Panc1 (cell line): ENCODE measurements around the gene PRR30. TPM values are rescaled to one million over a fixed set of nuclear protein-coding genes. Genes with fewer than 3 reads are reported as not detected.

Source experiments
- ATAC-seq: fragments of 200-7000 bp; cut with Tn5 transposase; 2 replicates; pipeline ENCODE4 v1.9.1; 2020; ENCODE audit warnings: mild to moderate bottlenecking, moderate library complexity
- BruUV-seq: library from RNA; stranded (reverse); fragments of 400-500 nt; replicated peaks from 2 replicates; lab custom pipeline; 2021; lab: Mats Ljungman, UMichigan
- CTCF ChIA-PET: fragments of 300-600 bp; sonication (Branson Sonifier 250); formaldehyde crosslinking; loops from one replicate; lab custom pipeline; 2022; ENCODE audit warnings: antibody characterized with exemption; lab: Charles Lee
- POLR2A ChIA-PET: fragments of 300-600 bp; sonication (Branson Sonifier 250); formaldehyde crosslinking; loops from one replicate; lab custom pipeline; 2022; ENCODE audit warnings: antibody characterized with exemption; lab: Charles Lee
- DNase-seq: peaks from one replicate; pipeline ENCODE4 v3.0.0-alpha.2; 2010; ENCODE audit warnings: low read depth, low spot score
- H3K27ac ChIP-seq: 2 replicates; pipeline ENCODE4 v1.5.1; 2011; ENCODE audit warnings: mild to moderate bottlenecking, low read length, inconsistent platforms
- H3K27me3 ChIP-seq: fragments of 200-500 bp; sonication (Bioruptor generic); 2 replicates; pipeline ENCODE4 v1.6.0; 2014; ENCODE audit warnings: low read length, inconsistent platforms; ENCODE audit not compliant: control insufficient read depth, insufficient read depth
- H3K36me3 ChIP-seq: fragments of 200-500 bp; sonication (Bioruptor generic); 2 replicates; pipeline ENCODE4 v1.5.1; 2014; ENCODE audit warnings: inconsistent platforms, mild to moderate bottlenecking, low read length, moderate library complexity; ENCODE audit not compliant: control insufficient read depth, insufficient read depth
- H3K4me1 ChIP-seq: 2 replicates; pipeline ENCODE4 v1.5.1; 2011; ENCODE audit warnings: inconsistent platforms, mild to moderate bottlenecking, low read length, moderate library complexity; ENCODE audit not compliant: control insufficient read depth, insufficient read depth
- H3K4me3 ChIP-seq, 2 experiments: 2 replicates each; pipeline ENCODE4 v1.5.1; 2011 to 2012; ENCODE audit warnings: low read depth in 2 of 2, low read length in 2 of 2, mild to moderate bottlenecking in 2 of 2, inconsistent platforms in 1 of 2, moderate library complexity in 1 of 2
- H3K9me3 ChIP-seq: fragments of 200-500 bp; sonication (Bioruptor generic); 2 replicates; pipeline ENCODE4 v1.5.1; 2014; ENCODE audit warnings: low read depth, mild to moderate bottlenecking, inconsistent platforms, low read length, moderate library complexity; ENCODE audit not compliant: control insufficient read depth, insufficient read depth
- POLR2AphosphoS5 ChIP-seq: IDR thresholded peaks from 2 replicates; pipeline ENCODE4 v1.6.1; 2012; ENCODE audit warnings: mild to moderate bottlenecking, low read depth, low read length, moderate library complexity
- SIN3A ChIP-seq: IDR thresholded peaks from 2 replicates; pipeline ENCODE4 v1.6.1; 2012; ENCODE audit warnings: low read depth, mild to moderate bottlenecking, low read length, moderate library complexity, borderline replicate concordance; ENCODE audit not compliant: insufficient read depth
- TCF7L2 ChIP-seq: IDR thresholded peaks from 2 replicates; pipeline ENCODE4 v1.6.1; 2011; ENCODE audit warnings: mild to moderate bottlenecking, low read depth, low read length, inconsistent platforms
- in situ Hi-C: cut with HindIII; loops from 2 replicates; pipeline ENCODE4 v1.10.0; 2016; ENCODE audit warnings: low sequenced_read_pairs, low pct_unique_long_range_greater_than_20kb
- intact Hi-C: fragments of 100-400 bp; cut with micrococcal nuclease; formaldehyde crosslinking; loops from one replicate; pipeline ENCODE4 v1.10.0; 2022; ENCODE audit not compliant: unreplicated experiment
- total RNA-seq: library from RNA; stranded (reverse); gene quantifications from one replicate; pipeline ENCODE4 v1.2.1, GENCODE V29; 2021; ENCODE audit not compliant: unreplicated experiment
- TF ChIP-seq, protein P1 (sequence below), 2 experiments: IDR thresholded peaks; 2 replicates each; pipeline ENCODE4 v1.6.1; 2011 to 2012; ENCODE audit warnings: low read depth in 2 of 2, control low read depth in 1 of 2, low read length in 1 of 2, mild to moderate bottlenecking in 1 of 2, moderate library complexity in 1 of 2; ENCODE audit not compliant: insufficient read depth in 1 of 2
- TF ChIP-seq, protein P2 (sequence below): fragments of 450-650 bp; IDR thresholded peaks from 2 replicates; pipeline ENCODE4 v1.5.1; 2017; ENCODE audit warnings: mild to moderate bottlenecking

The PRR30 gene
- total RNA-seq, 1 experiment from 2014 or later = not detected

DNA sequence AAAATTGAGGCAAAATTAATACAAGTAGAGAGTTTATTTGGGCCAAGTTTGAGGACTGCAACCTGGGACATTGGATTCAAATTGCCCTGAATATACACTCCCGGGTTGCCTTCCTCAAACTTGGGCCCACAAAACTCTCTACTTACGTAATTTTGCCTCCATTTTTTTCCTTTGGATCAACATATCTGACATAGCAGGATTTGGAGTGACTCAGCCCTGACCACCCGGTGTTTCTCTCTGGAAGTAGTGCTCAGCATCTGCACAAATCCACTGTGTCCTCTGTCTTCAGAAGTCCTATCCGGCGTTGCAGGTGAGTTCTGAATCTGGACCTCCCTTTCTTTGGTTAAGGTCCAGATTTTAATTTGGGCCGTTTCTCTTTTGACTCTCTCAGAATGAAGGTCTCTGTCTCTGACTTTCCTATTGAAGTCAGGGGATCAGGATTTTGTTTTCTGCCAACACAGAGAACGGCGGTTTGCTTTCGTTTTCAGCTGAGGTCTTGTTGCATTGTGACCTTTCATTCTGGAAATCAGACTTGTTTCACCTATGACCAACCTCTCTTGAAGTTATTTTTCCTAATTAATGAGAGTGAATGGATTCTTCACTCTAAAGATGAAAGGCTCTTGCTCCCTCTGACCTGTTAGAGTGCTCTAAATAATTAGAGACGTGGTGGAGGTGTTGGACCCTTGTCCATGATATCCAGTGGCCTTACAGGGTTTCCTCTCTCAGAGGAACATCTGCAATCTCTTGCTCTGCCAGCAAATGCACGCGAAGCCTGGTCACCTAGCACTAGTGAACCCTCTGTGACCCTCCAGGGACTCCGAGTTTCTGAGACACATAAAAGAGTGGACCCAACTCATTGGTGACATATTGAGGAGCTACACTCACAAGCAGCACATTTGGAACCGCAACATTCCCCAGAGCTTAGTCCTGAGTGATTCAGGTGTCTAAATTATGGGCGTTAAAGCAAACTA lies 23.2 kb upstream of the PRR30 start:
- CTCF ChIA-PET = interaction anchor here (0.7 kb wide), 1 partner anchor 63 kb away, joined by 3 read pairs; no protein-coding TSS in a partner anchor

DNA sequence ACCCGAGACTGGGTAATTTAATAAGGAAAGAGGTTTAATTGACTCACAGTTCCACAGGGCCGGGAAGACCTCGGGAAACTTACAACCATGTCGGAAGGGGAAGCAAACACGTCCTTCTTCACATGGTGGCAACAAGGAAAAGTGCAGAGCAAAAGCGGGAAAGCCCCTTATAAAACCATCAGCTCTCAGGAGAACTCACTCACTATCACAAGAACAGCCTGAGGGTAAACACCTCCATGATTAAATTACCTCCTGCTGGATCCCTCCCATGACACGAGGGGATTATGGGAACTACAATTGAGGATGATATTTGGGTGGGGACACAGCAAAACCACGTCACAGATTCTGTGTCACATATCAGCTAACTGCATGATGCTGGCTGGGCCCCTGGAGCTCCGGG lies 21.0 kb upstream of the PRR30 start:
- no peak overlapping the region for H3K4me3 ChIP-seq
- POLR2A ChIA-PET = no interaction called here
- intact Hi-C loops = no loop called here
- no peaks in the 10 kb centered on the region for H3K4me1 ChIP-seq
- H3K27me3 ChIP-seq = no peaks in the 10 kb centered on the region
- DNase-seq (no peak), ATAC-seq (no peak)
- H3K36me3 ChIP-seq = no peaks in the 10 kb centered on the region
- CTCF ChIA-PET = interaction anchor here (1.1 kb wide), 1 partner anchor 31 kb away, joined by 4 read pairs; no protein-coding TSS in a partner anchor
- TF ChIP-seq TCF7L2 (no peak), SIN3A (no peak), POLR2AphosphoS5 (no peak)
- TF ChIP-seq, protein P1, sequence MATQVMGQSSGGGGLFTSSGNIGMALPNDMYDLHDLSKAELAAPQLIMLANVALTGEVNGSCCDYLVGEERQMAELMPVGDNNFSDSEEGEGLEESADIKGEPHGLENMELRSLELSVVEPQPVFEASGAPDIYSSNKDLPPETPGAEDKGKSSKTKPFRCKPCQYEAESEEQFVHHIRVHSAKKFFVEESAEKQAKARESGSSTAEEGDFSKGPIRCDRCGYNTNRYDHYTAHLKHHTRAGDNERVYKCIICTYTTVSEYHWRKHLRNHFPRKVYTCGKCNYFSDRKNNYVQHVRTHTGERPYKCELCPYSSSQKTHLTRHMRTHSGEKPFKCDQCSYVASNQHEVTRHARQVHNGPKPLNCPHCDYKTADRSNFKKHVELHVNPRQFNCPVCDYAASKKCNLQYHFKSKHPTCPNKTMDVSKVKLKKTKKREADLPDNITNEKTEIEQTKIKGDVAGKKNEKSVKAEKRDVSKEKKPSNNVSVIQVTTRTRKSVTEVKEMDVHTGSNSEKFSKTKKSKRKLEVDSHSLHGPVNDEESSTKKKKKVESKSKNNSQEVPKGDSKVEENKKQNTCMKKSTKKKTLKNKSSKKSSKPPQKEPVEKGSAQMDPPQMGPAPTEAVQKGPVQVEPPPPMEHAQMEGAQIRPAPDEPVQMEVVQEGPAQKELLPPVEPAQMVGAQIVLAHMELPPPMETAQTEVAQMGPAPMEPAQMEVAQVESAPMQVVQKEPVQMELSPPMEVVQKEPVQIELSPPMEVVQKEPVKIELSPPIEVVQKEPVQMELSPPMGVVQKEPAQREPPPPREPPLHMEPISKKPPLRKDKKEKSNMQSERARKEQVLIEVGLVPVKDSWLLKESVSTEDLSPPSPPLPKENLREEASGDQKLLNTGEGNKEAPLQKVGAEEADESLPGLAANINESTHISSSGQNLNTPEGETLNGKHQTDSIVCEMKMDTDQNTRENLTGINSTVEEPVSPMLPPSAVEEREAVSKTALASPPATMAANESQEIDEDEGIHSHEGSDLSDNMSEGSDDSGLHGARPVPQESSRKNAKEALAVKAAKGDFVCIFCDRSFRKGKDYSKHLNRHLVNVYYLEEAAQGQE (IDR thresholded peaks at IDR 0.05; ENCODE audit: insufficient read depth in 1 of 2, low read depth in 2 of 2, low read length in 1 of 2) = no peak
- TF ChIP-seq, protein P2, sequence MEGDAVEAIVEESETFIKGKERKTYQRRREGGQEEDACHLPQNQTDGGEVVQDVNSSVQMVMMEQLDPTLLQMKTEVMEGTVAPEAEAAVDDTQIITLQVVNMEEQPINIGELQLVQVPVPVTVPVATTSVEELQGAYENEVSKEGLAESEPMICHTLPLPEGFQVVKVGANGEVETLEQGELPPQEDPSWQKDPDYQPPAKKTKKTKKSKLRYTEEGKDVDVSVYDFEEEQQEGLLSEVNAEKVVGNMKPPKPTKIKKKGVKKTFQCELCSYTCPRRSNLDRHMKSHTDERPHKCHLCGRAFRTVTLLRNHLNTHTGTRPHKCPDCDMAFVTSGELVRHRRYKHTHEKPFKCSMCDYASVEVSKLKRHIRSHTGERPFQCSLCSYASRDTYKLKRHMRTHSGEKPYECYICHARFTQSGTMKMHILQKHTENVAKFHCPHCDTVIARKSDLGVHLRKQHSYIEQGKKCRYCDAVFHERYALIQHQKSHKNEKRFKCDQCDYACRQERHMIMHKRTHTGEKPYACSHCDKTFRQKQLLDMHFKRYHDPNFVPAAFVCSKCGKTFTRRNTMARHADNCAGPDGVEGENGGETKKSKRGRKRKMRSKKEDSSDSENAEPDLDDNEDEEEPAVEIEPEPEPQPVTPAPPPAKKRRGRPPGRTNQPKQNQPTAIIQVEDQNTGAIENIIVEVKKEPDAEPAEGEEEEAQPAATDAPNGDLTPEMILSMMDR = no peak
- no peaks in the 10 kb centered on the region for H3K9me3 ChIP-seq
- H3K27ac ChIP-seq = no peak overlapping the region
- in situ Hi-C loops = no loop called here
- BruUV-seq = no TSS peak

More for the DNA sequence above, 23.2 kb upstream of the PRR30 start:
- TF ChIP-seq, protein P2 = no peak
- TF ChIP-seq SIN3A (no peak), POLR2AphosphoS5 (no peak), TCF7L2 (no peak)
- TF ChIP-seq, protein P1 (IDR thresholded peaks at IDR 0.05; ENCODE audit: insufficient read depth in 1 of 2, low read depth in 2 of 2, low read length in 1 of 2) = no peak
- no TSS peak for BruUV-seq
- POLR2A ChIA-PET = interaction anchor here (0.7 kb wide), 1 partner anchor 49 kb away, joined by 3 read pairs; the partner anchor contains the start of genes ATRAID and SLC5A6
- H3K4me1 ChIP-seq = no peaks in the 10 kb centered on the region
- H3K27me3 ChIP-seq = no peaks in the 10 kb centered on the region
- H3K4me3 ChIP-seq = peak overlapping the region; percentile 21 to 43; a peak in 3 of 4 replicates
- H3K9me3 ChIP-seq = no peaks in the 10 kb centered on the region
- H3K36me3 ChIP-seq = no peaks in the 10 kb centered on the region
- in situ Hi-C loops (no loop called here), intact Hi-C loops (no loop called here)
- DNase-seq (no peak), ATAC-seq (no peak)
- H3K27ac ChIP-seq = peak overlapping the region; percentile 61
